ENCODE data around the gene MLLT1.
"Not testable (repeated sequence)": the region's sequence is repeated elsewhere in the genome, so short reads cannot be mapped to it uniquely, and the experiment has no call there.

The MLLT1 gene

GRCh38 chr19:6279931-6280591, at the start of gene MLLT1:
Gene MLLT1 (minus strand): TSS chr19:6279975. CDS start chr19:6279784, 191 bp downstream.
- peak; percentile 93 to 96 for DNase-seq (ENCODE audit: low read depth in 2 of 2)

GRCh38 chr19:6326815-6327214, 47.0 kb upstream of the MLLT1 start:
- DNase-seq (ENCODE audit: low read depth in 2 of 2), result no peak

GRCh38 chr19:6325614-6326013, 45.8 kb upstream of the MLLT1 start:
- DNase-seq (ENCODE audit: low read depth in 2 of 2), result no peak

- DNase-seq (ENCODE audit: low read depth in 2 of 2), result no peak
These were observed 45.0 kb upstream of the MLLT1 start for GRCh38 chr19:6324757-6325156.

GRCh38 chr19:6322284-6322683, 42.5 kb upstream of the MLLT1 start:
- no peak for DNase-seq (ENCODE audit: low read depth in 2 of 2)

- no peak for DNase-seq (ENCODE audit: low read depth in 2 of 2)
These were observed 39.6 kb upstream of the MLLT1 start for GRCh38 chr19:6319376-6319775.

- peak; percentile 21 to 28 for DNase-seq (ENCODE audit: low read depth in 2 of 2)
These were observed 39.0 kb upstream of the MLLT1 start for GRCh38 chr19:6318772-6319171.

- not testable (repeated sequence) for DNase-seq (ENCODE audit: low read depth in 2 of 2)
These were observed 35.9 kb upstream of the MLLT1 start for GRCh38 chr19:6315646-6316045.

- no peak for DNase-seq (ENCODE audit: low read depth in 2 of 2)
These were observed 33.7 kb upstream of the MLLT1 start for GRCh38 chr19:6313398-6313969.

GRCh38 chr19:6312018-6312417, 32.2 kb upstream of the MLLT1 start:
- DNase-seq (ENCODE audit: low read depth in 2 of 2), result no peak

GRCh38 chr19:6298413-6298812, 18.6 kb upstream of the MLLT1 start:
- DNase-seq (ENCODE audit: low read depth in 2 of 2), result no peak

- no peak for DNase-seq (ENCODE audit: low read depth in 2 of 2)
These were observed 17.4 kb upstream of the MLLT1 start for GRCh38 chr19:6297202-6297601.

GRCh38 chr19:6292006-6292405, 12.2 kb upstream of the MLLT1 start:
- DNase-seq (ENCODE audit: low read depth in 2 of 2), result no peak

GRCh38 chr19:6288737-6289136, 9.0 kb upstream of the MLLT1 start:
- DNase-seq (ENCODE audit: low read depth in 2 of 2), result no peak

GRCh38 chr19:6287269-6287885, 7.6 kb upstream of the MLLT1 start:
- DNase-seq (ENCODE audit: low read depth in 2 of 2), result no peak

- no peak for DNase-seq (ENCODE audit: low read depth in 2 of 2)
These were observed 6.9 kb upstream of the MLLT1 start for GRCh38 chr19:6286676-6287075.

- not testable (repeated sequence) for DNase-seq (ENCODE audit: low read depth in 2 of 2)
These were observed 2.6 kb upstream of the MLLT1 start for GRCh38 chr19:6282393-6282792.

- DNase-seq (ENCODE audit: low read depth in 2 of 2), result no peak
These were observed 200 bp downstream of the MLLT1 start for GRCh38 chr19:6279620-6279930.

- DNase-seq (ENCODE audit: low read depth in 2 of 2), result no peak
These were observed 795 bp downstream of the MLLT1 start for GRCh38 chr19:6278740-6279619.

GRCh38 chr19:6278051-6278450, 1.7 kb downstream of the MLLT1 start:
- DNase-seq (ENCODE audit: low read depth in 2 of 2), result no peak

GRCh38 chr19:6276447-6276846, 3.3 kb downstream of the MLLT1 start:
- DNase-seq (ENCODE audit: low read depth in 2 of 2), result no peak

- no peak for DNase-seq (ENCODE audit: low read depth in 2 of 2)
These were observed 4.5 kb downstream of the MLLT1 start for GRCh38 chr19:6275170-6275744.
